ENCODE results near the gene LIG3. TPM values are rescaled to one million over a fixed set of nuclear protein-coding genes. Genes with fewer than 3 reads are reported as not detected.
A peak's percentile ranks its signal among the peaks of the same experiment; 100 is the strongest.

LIG3 gene
- polyA plus RNA-seq, 3 donors: 6.0 to 14.6 (median 7.5) TPM

DNA sequence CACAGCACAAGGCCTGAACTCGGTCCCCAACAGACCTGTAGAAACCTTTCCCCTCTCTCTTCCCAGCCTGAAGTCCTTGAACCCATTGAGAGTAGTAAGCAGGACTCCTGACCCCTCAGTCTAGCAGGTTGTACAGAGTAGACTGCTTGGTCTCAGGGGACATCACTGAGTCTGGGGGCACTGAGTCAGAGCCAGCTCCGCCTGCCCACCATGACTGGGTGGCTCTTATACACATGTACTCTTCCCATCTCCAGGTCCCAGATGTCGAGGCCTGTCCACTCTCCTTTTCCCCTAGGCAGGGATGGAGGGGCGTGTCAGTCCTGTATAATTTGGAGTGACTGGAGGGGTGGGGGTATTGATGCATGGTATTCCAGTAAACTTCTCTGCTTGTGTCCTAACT is 23.5 kb downstream of the LIG3 start:
- H3K9ac ChIP-seq (ENCODE audit: insufficient read depth, low read length, poor library complexity, severe bottlenecking): no peak overlapping the region
- Mint-ChIP-seq H3K27ac (peak overlapping the region in 3 of 7 donors; percentile 30 to 84 (median 76)), H3K27me3 (ENCODE audit: low read depth in 3 of 3) (no peaks in the 10 kb centered on the region), H3K9me3 (peaks cover 0 to 2% (median 0%) of the 10 kb centered on the region in 7 donors), H3K4me3 (no peak overlapping the region), H3K36me3 (peaks cover 66 to 84% of the 10 kb centered on the region in 2 donors), H3K4me1 (no peaks in the 10 kb centered on the region)
- TF ChIP-seq, protein P1, sequence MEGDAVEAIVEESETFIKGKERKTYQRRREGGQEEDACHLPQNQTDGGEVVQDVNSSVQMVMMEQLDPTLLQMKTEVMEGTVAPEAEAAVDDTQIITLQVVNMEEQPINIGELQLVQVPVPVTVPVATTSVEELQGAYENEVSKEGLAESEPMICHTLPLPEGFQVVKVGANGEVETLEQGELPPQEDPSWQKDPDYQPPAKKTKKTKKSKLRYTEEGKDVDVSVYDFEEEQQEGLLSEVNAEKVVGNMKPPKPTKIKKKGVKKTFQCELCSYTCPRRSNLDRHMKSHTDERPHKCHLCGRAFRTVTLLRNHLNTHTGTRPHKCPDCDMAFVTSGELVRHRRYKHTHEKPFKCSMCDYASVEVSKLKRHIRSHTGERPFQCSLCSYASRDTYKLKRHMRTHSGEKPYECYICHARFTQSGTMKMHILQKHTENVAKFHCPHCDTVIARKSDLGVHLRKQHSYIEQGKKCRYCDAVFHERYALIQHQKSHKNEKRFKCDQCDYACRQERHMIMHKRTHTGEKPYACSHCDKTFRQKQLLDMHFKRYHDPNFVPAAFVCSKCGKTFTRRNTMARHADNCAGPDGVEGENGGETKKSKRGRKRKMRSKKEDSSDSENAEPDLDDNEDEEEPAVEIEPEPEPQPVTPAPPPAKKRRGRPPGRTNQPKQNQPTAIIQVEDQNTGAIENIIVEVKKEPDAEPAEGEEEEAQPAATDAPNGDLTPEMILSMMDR (IDR thresholded peaks at IDR 0.05): no peak
- H3K4me3 ChIP-seq (replicated peaks in 1 of 3; ENCODE audit: low read depth in 2 of 3, low read length in 3 of 3): no peak overlapping the region
- no peak overlapping the region for H3K27ac ChIP-seq (ENCODE audit: low read depth in 1 of 2, low read length in 2 of 2)
- H3K9me3 ChIP-seq (replicated peaks in 1 of 2; ENCODE audit: control insufficient read depth in 1 of 2, insufficient read depth in 1 of 2, low read length in 2 of 2): no peaks in the 10 kb centered on the region
- no peak for DNase-seq
- H3K4me2 ChIP-seq (replicated peaks; ENCODE audit: extremely low read depth, low read length, poor library complexity, severe bottlenecking): no peak overlapping the region
- intact Hi-C loops (cut with micrococcal nuclease): loop anchor here in 1 of 2 donors (5.0 kb wide), 1 partner anchor 104 kb away; no protein-coding TSS in a partner anchor
- no peak overlapping the region for H2AFZ ChIP-seq (ENCODE audit: insufficient read depth, low read depth, low read length, poor library complexity, severe bottlenecking)
- H3K27me3 ChIP-seq (ENCODE audit: control insufficient read depth in 2 of 2, insufficient read depth in 2 of 2, low read length in 2 of 2): no peaks in the 10 kb centered on the region
- no peaks in the 10 kb centered on the region for H4K20me1 ChIP-seq (ENCODE audit: insufficient read depth, low read length)
- WGBS (ENCODE audit: insufficient coverage): 100% methylated on average over 1 of the region's 4 CpGs
- no peaks in the 10 kb centered on the region for H3K79me2 ChIP-seq (ENCODE audit: insufficient read depth, low read length)
- no peaks in the 10 kb centered on the region for H3K4me1 ChIP-seq (ENCODE audit: control insufficient read depth in 1 of 2, insufficient read depth in 2 of 2, low read length in 2 of 2)
- peaks cover 56 to 96% of the 10 kb centered on the region in 2 donors for H3K36me3 ChIP-seq (replicated peaks in 1 of 2; ENCODE audit: control insufficient read depth in 1 of 2, insufficient read depth in 2 of 2, low read length in 2 of 2)

DNA sequence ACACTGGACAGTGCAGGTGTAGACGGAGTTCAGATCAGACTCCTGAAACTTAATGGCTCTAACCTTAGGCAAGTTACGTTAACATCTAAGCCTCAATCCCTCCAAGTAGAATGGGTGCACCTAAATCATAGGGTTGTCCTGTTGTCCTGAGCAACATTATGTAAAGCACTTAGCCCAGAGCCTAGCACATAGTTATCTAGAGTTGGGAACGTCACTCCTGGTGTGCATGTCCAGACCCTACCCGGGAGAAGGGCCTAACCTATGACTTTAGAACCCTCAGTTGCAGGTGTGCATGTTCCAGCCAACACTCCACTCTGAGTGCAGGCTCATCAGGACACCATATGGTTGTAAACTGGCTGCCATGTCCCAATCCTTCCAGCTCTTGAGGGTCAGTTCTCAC is 26.0 kb downstream of the LIG3 start:
- no peak overlapping the region for H3K4me3 ChIP-seq (replicated peaks in 1 of 3; ENCODE audit: low read depth in 2 of 3, low read length in 3 of 3)
- no peaks in the 10 kb centered on the region for H4K20me1 ChIP-seq (ENCODE audit: insufficient read depth, low read length)
- no peaks in the 10 kb centered on the region for H3K4me1 ChIP-seq (ENCODE audit: control insufficient read depth in 1 of 2, insufficient read depth in 2 of 2, low read length in 2 of 2)
- TF ChIP-seq, protein P1 (IDR thresholded peaks at IDR 0.05): no peak
- H3K36me3 ChIP-seq (replicated peaks in 1 of 2; ENCODE audit: control insufficient read depth in 1 of 2, insufficient read depth in 2 of 2, low read length in 2 of 2): peaks cover 62 to 99% of the 10 kb centered on the region in 2 donors
- Mint-ChIP-seq H3K27ac (peak overlapping the region in 1 of 7 donors; percentile 12), H3K4me1 (no peaks in the 10 kb centered on the region), H3K4me3 (no peak overlapping the region), H3K9me3 (peaks cover 0 to 2% (median 0%) of the 10 kb centered on the region in 7 donors), H3K27me3 (ENCODE audit: low read depth in 3 of 3) (no peaks in the 10 kb centered on the region), H3K36me3 (peaks cover 76 to 91% of the 10 kb centered on the region in 2 donors)
- peak overlapping the region in 1 of 2 donors; percentile 26 for H3K27ac ChIP-seq (ENCODE audit: low read depth in 1 of 2, low read length in 2 of 2)
- H3K9me3 ChIP-seq (replicated peaks in 1 of 2; ENCODE audit: control insufficient read depth in 1 of 2, insufficient read depth in 1 of 2, low read length in 2 of 2): no peaks in the 10 kb centered on the region
- no peak overlapping the region for H3K4me2 ChIP-seq (replicated peaks; ENCODE audit: extremely low read depth, low read length, poor library complexity, severe bottlenecking)
- 94% methylated on average over 4 of the region's 4 CpGs for WGBS (ENCODE audit: insufficient coverage)
- intact Hi-C loops (cut with micrococcal nuclease): no loop called here
- H2AFZ ChIP-seq (ENCODE audit: insufficient read depth, low read depth, low read length, poor library complexity, severe bottlenecking): no peak overlapping the region
- H3K79me2 ChIP-seq (ENCODE audit: insufficient read depth, low read length): no peaks in the 10 kb centered on the region
- H3K9ac ChIP-seq (ENCODE audit: insufficient read depth, low read length, poor library complexity, severe bottlenecking): no peak overlapping the region
- DNase-seq: no peak
- H3K27me3 ChIP-seq (ENCODE audit: control insufficient read depth in 2 of 2, insufficient read depth in 2 of 2, low read length in 2 of 2): no peaks in the 10 kb centered on the region

All from CD14-positive monocyte (primary cell).